ENCODE data around the gene CCNI. TPM values are rescaled to one million over a fixed set of nuclear protein-coding genes. Genes with fewer than 3 reads are reported as not detected.
"Not testable (repeated sequence)": the region's sequence is repeated elsewhere in the genome, so short reads cannot be mapped to it uniquely, and the experiment has no call there.

Gene CCNI
- total RNA-seq, 1 donor from 2014 or later: 600 TPM

DNA sequence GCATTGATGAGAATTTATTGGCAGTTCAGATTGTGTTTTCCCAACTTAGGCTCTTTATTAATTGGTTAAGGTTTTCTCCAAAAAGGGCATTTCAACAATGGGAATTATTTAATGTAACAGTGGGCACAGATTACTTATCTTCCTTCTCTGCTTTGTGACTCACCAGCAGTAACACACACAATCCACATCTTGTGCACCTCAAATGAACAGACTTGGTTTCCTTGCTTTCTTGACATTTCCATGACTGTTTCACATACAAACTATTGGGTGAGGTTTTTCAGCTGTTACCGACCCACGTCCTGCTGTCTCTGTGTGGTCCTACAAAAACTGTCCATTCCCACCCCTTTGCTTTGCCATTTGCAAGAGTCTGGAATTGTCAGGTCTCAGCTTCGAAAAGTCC lies 38.1 kb downstream of the CCNI start:
- Mint-ChIP-seq H3K27me3 (ENCODE audit: unreplicated experiment) (no peaks in the 10 kb centered on the region), H3K27ac (ENCODE audit: unreplicated experiment) (no peak overlapping the region), H3K4me3 (ENCODE audit: unreplicated experiment) (no peak overlapping the region), H3K9me3 (ENCODE audit: unreplicated experiment) (no peaks in the 10 kb centered on the region), H3K36me3 (ENCODE audit: unreplicated experiment) (no peaks in the 10 kb centered on the region), H3K4me1 (ENCODE audit: low read depth, unreplicated experiment) (peaks cover 15% of the 10 kb centered on the region)
- no peak for DNase-seq
- TF ChIP-seq, protein P1, sequence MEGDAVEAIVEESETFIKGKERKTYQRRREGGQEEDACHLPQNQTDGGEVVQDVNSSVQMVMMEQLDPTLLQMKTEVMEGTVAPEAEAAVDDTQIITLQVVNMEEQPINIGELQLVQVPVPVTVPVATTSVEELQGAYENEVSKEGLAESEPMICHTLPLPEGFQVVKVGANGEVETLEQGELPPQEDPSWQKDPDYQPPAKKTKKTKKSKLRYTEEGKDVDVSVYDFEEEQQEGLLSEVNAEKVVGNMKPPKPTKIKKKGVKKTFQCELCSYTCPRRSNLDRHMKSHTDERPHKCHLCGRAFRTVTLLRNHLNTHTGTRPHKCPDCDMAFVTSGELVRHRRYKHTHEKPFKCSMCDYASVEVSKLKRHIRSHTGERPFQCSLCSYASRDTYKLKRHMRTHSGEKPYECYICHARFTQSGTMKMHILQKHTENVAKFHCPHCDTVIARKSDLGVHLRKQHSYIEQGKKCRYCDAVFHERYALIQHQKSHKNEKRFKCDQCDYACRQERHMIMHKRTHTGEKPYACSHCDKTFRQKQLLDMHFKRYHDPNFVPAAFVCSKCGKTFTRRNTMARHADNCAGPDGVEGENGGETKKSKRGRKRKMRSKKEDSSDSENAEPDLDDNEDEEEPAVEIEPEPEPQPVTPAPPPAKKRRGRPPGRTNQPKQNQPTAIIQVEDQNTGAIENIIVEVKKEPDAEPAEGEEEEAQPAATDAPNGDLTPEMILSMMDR (IDR thresholded peaks at IDR 0.05; ENCODE audit: partially characterized antibody, unreplicated experiment): no peak

GRCh38 chr4:77037168-77037567 lies 38.6 kb downstream of the CCNI start:
- H3K4me1 Mint-ChIP-seq (ENCODE audit: low read depth, unreplicated experiment): peaks cover 15% of the 10 kb centered on the region
- H3K36me3 Mint-ChIP-seq (ENCODE audit: unreplicated experiment); H3K9me3 Mint-ChIP-seq (ENCODE audit: unreplicated experiment); H3K27ac Mint-ChIP-seq (ENCODE audit: unreplicated experiment); DNase-seq; H3K4me3 Mint-ChIP-seq (ENCODE audit: unreplicated experiment); H3K27me3 Mint-ChIP-seq (ENCODE audit: unreplicated experiment): not testable (repeated sequence)

DNA sequence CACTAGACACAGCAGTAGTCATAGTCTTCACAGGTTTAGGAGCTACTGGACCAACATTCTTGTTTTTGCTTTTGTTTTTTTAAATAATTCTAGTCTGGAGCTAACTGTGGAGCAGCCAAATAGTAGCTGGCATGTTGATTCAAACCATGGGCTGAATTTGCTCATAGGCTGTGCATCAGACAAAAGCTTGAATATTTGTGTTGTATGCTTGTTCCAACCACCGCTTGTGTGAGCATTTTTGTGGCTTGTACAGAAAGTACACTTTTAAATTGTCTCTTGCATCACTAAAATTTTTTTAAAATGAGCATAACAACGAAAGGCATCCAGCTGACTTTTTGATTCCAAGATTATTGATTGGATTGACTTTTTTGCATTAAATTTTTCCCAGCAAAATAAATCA lies 39.6 kb downstream of the CCNI start:
- H3K27ac Mint-ChIP-seq (ENCODE audit: unreplicated experiment): no peak overlapping the region
- peaks cover 15% of the 10 kb centered on the region for H3K4me1 Mint-ChIP-seq (ENCODE audit: low read depth, unreplicated experiment)
- H3K27me3 Mint-ChIP-seq (ENCODE audit: unreplicated experiment): no peaks in the 10 kb centered on the region
- H3K9me3 Mint-ChIP-seq (ENCODE audit: unreplicated experiment): no peaks in the 10 kb centered on the region
- DNase-seq: no peak
- no peak overlapping the region for H3K4me3 Mint-ChIP-seq (ENCODE audit: unreplicated experiment)
- no peaks in the 10 kb centered on the region for H3K36me3 Mint-ChIP-seq (ENCODE audit: unreplicated experiment)
- TF ChIP-seq, protein P1 (IDR thresholded peaks at IDR 0.05; ENCODE audit: partially characterized antibody, unreplicated experiment): no peak

GRCh38 chr4:77035153-77035552 lies 40.6 kb downstream of the CCNI start:
- TF ChIP-seq, protein P1 (IDR thresholded peaks at IDR 0.05; ENCODE audit: partially characterized antibody, unreplicated experiment): no peak
- Mint-ChIP-seq H3K4me1 (ENCODE audit: low read depth, unreplicated experiment) (peaks cover 11% of the 10 kb centered on the region), H3K9me3 (ENCODE audit: unreplicated experiment) (peaks cover 3% of the 10 kb centered on the region), H3K27ac (ENCODE audit: unreplicated experiment) (no peak overlapping the region), H3K36me3 (ENCODE audit: unreplicated experiment) (no peaks in the 10 kb centered on the region), H3K4me3 (ENCODE audit: unreplicated experiment) (no peak overlapping the region), H3K27me3 (ENCODE audit: unreplicated experiment) (no peaks in the 10 kb centered on the region)
- DNase-seq: no peak

GRCh38 chr4:77031544-77031943 lies 44.2 kb downstream of the CCNI start:
- no peaks in the 10 kb centered on the region for H3K27me3 Mint-ChIP-seq (ENCODE audit: unreplicated experiment)
- DNase-seq: no peak
- TF ChIP-seq, protein P1 (IDR thresholded peaks at IDR 0.05; ENCODE audit: partially characterized antibody, unreplicated experiment): no peak
- no peak overlapping the region for H3K4me3 Mint-ChIP-seq (ENCODE audit: unreplicated experiment)
- H3K9me3 Mint-ChIP-seq (ENCODE audit: unreplicated experiment): peaks cover 5% of the 10 kb centered on the region
- H3K27ac Mint-ChIP-seq (ENCODE audit: unreplicated experiment): no peak overlapping the region
- no peaks in the 10 kb centered on the region for H3K4me1 Mint-ChIP-seq (ENCODE audit: low read depth, unreplicated experiment)
- H3K36me3 Mint-ChIP-seq (ENCODE audit: unreplicated experiment): no peaks in the 10 kb centered on the region

- not testable (repeated sequence) for H3K4me1 Mint-ChIP-seq (ENCODE audit: low read depth, unreplicated experiment); H3K27me3 Mint-ChIP-seq (ENCODE audit: unreplicated experiment); H3K27ac Mint-ChIP-seq (ENCODE audit: unreplicated experiment); H3K4me3 Mint-ChIP-seq (ENCODE audit: unreplicated experiment); H3K9me3 Mint-ChIP-seq (ENCODE audit: unreplicated experiment); DNase-seq; H3K36me3 Mint-ChIP-seq (ENCODE audit: unreplicated experiment)
These were observed 46.0 kb downstream of the CCNI start for GRCh38 chr4:77029757-77030156.
